Stimulated activated naive B cell treated with anti-CD40 and anti-IgM and Interleukin-4, amounts not matched to agents 10 μg/mL and 1 μg/mL and 100 μg/mL, for 72 hours (primary cell): ENCODE measurements around the gene NRIP3.
"Not testable (repeated sequence)": the region's sequence is repeated elsewhere in the genome, so short reads cannot be mapped to it uniquely, and the experiment has no call there.

Experiments used
- ATAC-seq, 2 donors: fragments of 150-1000 bp; cut with Tn5 transposase; replicated peaks; 2 replicates each; pipeline ENCODE4 v1.10.0; 2021; ENCODE audit warnings: moderate library complexity in 1 of 2
- DNase-seq: peaks from one replicate; pipeline ENCODE4 v3.0.0; 2021
- H3K27ac Mint-ChIP-seq: one replicate; pipeline ENCODE4 v1.8.0; 2022; ENCODE audit warnings: mild to moderate bottlenecking, mixed read lengths
- H3K27me3 Mint-ChIP-seq, 2 donors: one replicate each; pipeline ENCODE4 v1.8.0; 2022; ENCODE audit warnings: mixed read lengths in 2 of 2
- H3K36me3 Mint-ChIP-seq, 2 donors: one replicate each; pipeline ENCODE4 v1.8.0; 2022; ENCODE audit warnings: mixed read lengths in 2 of 2, mild to moderate bottlenecking in 1 of 2
- H3K4me1 Mint-ChIP-seq, 2 donors: one replicate each; pipeline ENCODE4 v1.8.0; 2022; ENCODE audit warnings: mixed read lengths in 2 of 2, mild to moderate bottlenecking in 1 of 2
- H3K4me3 Mint-ChIP-seq, 2 donors: one replicate each; pipeline ENCODE4 v1.8.0; 2022; ENCODE audit warnings: mild to moderate bottlenecking in 2 of 2, mixed read lengths in 2 of 2, moderate library complexity in 1 of 2
- H3K9me3 Mint-ChIP-seq, 2 donors: one replicate each; pipeline ENCODE4 v1.8.0; 2022; ENCODE audit warnings: mixed read lengths in 2 of 2, mild to moderate bottlenecking in 1 of 2

Gene NRIP3

GRCh38 chr11:8941341-8942103, 62.3 kb downstream of the NRIP3 start:
- H3K4me3 Mint-ChIP-seq, result no peak overlapping the region
- ATAC-seq (no peak), DNase-seq (no peak)
- no peaks in the 10 kb centered on the region for H3K9me3 Mint-ChIP-seq
- peaks cover 0 to 7% of the 10 kb centered on the region in 2 donors for H3K27me3 Mint-ChIP-seq
- peaks cover 0 to 2% of the 10 kb centered on the region in 2 donors for H3K4me1 Mint-ChIP-seq
- H3K36me3 Mint-ChIP-seq, result peaks cover 0 to 4% of the 10 kb centered on the region in 2 donors
- H3K27ac Mint-ChIP-seq, result no peak overlapping the region

GRCh38 chr11:8937659-8938058, 66.1 kb downstream of the NRIP3 start:
- no peak overlapping the region for H3K27ac Mint-ChIP-seq
- DNase-seq, result no peak
- no peaks in the 10 kb centered on the region for H3K9me3 Mint-ChIP-seq
- peaks cover 0 to 2% of the 10 kb centered on the region in 2 donors for H3K4me1 Mint-ChIP-seq
- ATAC-seq, result no peak
- H3K36me3 Mint-ChIP-seq, result no peaks in the 10 kb centered on the region
- H3K4me3 Mint-ChIP-seq, result no peak overlapping the region
- H3K27me3 Mint-ChIP-seq, result peaks cover 0 to 7% of the 10 kb centered on the region in 2 donors

- ATAC-seq (no peak), DNase-seq (no peak)
- Mint-ChIP-seq H3K36me3 (no peaks in the 10 kb centered on the region), H3K4me1 (peaks cover 0 to 2% of the 10 kb centered on the region in 2 donors), H3K4me3 (no peak overlapping the region), H3K27ac (peak overlapping the region; percentile 25), H3K9me3 (no peaks in the 10 kb centered on the region), H3K27me3 (peaks cover 0 to 7% of the 10 kb centered on the region in 2 donors)
Observed at GRCh38 chr11:8937159-8937558, 66.6 kb downstream of the NRIP3 start.

- H3K27me3 Mint-ChIP-seq, H3K9me3 Mint-ChIP-seq, ATAC-seq, H3K4me1 Mint-ChIP-seq, H3K4me3 Mint-ChIP-seq, H3K27ac Mint-ChIP-seq, H3K36me3 Mint-ChIP-seq, DNase-seq: not testable (repeated sequence)
Observed at GRCh38 chr11:8935789-8936188, 68.0 kb downstream of the NRIP3 start.

GRCh38 chr11:8934742-8935488, 68.9 kb downstream of the NRIP3 start:
- peaks cover 0 to 2% of the 10 kb centered on the region in 2 donors for H3K4me1 Mint-ChIP-seq
- peak overlapping the region; percentile 0 for H3K27ac Mint-ChIP-seq
- no peak for DNase-seq
- H3K27me3 Mint-ChIP-seq, result no peaks in the 10 kb centered on the region
- H3K36me3 Mint-ChIP-seq, result no peaks in the 10 kb centered on the region
- no peak overlapping the region for H3K4me3 Mint-ChIP-seq
- no peaks in the 10 kb centered on the region for H3K9me3 Mint-ChIP-seq
- ATAC-seq, result no peak

GRCh38 chr11:8933931-8934330, 69.9 kb downstream of the NRIP3 start:
- no peaks in the 10 kb centered on the region for H3K27me3 Mint-ChIP-seq
- no peak for DNase-seq
- H3K27ac Mint-ChIP-seq, result no peak overlapping the region
- H3K4me1 Mint-ChIP-seq, result peaks cover 0 to 2% of the 10 kb centered on the region in 2 donors
- no peaks in the 10 kb centered on the region for H3K9me3 Mint-ChIP-seq
- no peak overlapping the region for H3K4me3 Mint-ChIP-seq
- no peak for ATAC-seq
- no peaks in the 10 kb centered on the region for H3K36me3 Mint-ChIP-seq

GRCh38 chr11:8932564-8933180, 71.1 kb downstream of the NRIP3 start, which contains the start of gene C11orf16:
C11orf16 (minus strand) TSS chr11:8932947; CDS start chr11:8932308, 639 bp downstream.
- no peak within 1 kb of the TSS for H3K27ac Mint-ChIP-seq
- H3K9me3 Mint-ChIP-seq, result no peaks in the 10 kb centered on the region
- H3K36me3 Mint-ChIP-seq, result no peaks in the 10 kb centered on the region
- ATAC-seq (no peak), DNase-seq (no peak)
- H3K4me3 Mint-ChIP-seq, result no peak within 1 kb of the TSS
- peaks cover 0 to 2% of the 10 kb centered on the region in 2 donors for H3K4me1 Mint-ChIP-seq
- no peaks in the 10 kb centered on the region for H3K27me3 Mint-ChIP-seq
